KBM-7 (cell line): ENCODE measurements around the gene DARS2.
"Not testable (repeated sequence)": the region's sequence is repeated elsewhere in the genome, so short reads cannot be mapped to it uniquely, and the experiment has no call there.

Experiments used
- DNase-seq: peaks from one replicate; pipeline ENCODE4 v3.0.0-alpha.2; 2015
- in situ Hi-C: fragments of 300-500 bp; cut with MboI; formaldehyde crosslinking; loops from 2 replicates; pipeline ENCODE4 v1.14.3; 2020; ENCODE audit warnings: low sequenced_read_pairs, low pct_unique_long_range_greater_than_20kb, mixed read lengths

DARS2 gene, protein sequence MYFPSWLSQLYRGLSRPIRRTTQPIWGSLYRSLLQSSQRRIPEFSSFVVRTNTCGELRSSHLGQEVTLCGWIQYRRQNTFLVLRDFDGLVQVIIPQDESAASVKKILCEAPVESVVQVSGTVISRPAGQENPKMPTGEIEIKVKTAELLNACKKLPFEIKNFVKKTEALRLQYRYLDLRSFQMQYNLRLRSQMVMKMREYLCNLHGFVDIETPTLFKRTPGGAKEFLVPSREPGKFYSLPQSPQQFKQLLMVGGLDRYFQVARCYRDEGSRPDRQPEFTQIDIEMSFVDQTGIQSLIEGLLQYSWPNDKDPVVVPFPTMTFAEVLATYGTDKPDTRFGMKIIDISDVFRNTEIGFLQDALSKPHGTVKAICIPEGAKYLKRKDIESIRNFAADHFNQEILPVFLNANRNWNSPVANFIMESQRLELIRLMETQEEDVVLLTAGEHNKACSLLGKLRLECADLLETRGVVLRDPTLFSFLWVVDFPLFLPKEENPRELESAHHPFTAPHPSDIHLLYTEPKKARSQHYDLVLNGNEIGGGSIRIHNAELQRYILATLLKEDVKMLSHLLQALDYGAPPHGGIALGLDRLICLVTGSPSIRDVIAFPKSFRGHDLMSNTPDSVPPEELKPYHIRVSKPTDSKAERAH

DNA sequence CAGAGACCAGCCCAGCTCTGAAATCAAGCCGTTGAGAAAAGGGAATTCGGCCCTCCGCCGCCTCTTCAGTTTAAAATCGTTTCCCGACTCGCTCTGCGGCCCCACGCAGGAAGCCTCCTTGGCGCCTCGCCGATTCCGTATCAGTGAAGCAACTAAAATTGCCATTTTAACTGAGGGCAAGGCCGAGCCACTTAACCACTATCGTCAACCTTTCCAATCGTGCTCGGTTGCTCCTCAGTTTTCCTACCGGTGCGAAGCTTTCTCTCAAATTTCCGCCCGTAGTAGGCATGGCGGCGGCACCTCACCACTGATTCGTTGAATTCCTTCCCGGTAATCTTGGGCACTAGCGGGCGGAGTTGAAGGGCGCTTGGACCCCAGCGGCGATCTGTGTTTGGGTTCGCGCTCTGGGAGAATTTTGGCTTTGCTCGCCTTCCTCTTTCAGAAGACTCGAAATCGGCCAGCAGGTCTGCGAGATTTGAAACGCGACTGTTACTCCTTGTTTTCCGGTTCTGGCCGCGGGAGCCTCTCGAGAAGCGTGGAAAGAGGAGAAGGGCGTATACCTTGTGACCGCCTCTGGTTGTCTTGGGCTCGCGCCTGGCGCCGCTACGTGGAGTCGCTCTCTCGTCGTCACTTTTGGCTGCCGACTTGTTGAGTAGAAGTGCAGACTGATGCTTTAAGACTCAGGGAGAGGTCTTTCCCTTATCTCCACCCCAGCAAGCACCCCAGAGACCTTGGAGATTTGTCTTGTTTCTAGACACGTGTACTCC is at the start of gene DARS2, which contains the start of gene CENPL:
Gene DARS2 (plus strand): TSS at position 359 of the 767 bp plus-strand sequence. CDS start 557 bp downstream, outside the sequence.
Gene CENPL (minus strand): TSS at position 569 of the 767 bp plus-strand sequence. CDS start 13,584 bp downstream, outside the sequence.
- in situ Hi-C loops: no loop called here
- peak; percentile 98 for DNase-seq

DNA sequence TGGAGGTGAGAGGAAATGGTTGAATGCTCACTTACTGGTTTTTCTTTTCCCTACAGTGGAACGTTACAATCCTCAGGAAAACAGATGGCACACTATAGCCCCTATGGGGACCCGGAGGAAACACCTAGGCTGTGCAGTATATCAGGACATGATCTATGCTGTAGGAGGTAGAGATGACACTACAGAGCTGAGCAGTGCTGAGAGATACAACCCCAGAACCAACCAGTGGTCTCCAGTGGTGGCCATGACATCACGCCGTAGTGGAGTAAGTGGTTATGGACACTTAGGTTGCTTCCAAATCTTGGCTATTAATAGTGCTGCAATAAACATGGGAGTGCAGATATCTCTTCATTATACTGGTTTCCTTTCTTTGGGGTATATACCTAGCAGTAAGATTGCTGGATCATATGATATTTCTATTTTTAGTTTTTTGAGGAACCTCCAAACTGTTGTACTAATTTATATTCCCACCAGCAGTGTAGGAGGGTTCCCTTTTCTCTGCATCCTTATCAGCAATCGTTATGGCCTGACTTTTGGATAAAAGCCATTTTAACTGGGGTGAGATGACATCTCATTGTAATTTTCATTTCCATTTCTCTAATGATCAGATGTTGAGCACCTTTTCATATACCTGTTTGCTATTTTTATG is 48.8 kb upstream of the DARS2 start:
- in situ Hi-C loops: no loop called here

DNA sequence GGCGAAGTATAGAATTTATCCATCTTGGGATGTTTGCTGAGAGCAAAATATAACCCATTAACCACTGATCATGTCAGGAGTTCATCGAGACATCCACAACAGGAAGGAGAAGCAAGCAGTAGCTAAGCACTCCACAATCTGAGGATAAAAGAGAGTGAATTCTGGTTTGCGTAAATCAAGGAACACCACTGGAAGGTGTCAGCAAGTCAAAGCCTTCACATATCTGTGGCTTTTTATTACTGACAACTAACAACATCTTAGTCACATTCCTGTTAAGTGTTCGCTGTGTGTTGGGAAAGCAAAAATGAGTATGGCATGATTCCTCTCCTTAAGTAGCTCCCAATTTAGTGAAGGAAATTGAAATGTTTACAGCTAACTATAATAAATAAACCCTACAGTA is 44.5 kb upstream of the DARS2 start:
- DNase-seq: no peak
- in situ Hi-C loops: no loop called here

More for the DNA sequence above, 48.8 kb upstream of the DARS2 start:
- peak; percentile 67 for DNase-seq

- in situ Hi-C loops: no loop called here
- no peak for DNase-seq
Observed at GRCh38 chr1:173784997-173785396, 39.5 kb upstream of the DARS2 start.

DNA sequence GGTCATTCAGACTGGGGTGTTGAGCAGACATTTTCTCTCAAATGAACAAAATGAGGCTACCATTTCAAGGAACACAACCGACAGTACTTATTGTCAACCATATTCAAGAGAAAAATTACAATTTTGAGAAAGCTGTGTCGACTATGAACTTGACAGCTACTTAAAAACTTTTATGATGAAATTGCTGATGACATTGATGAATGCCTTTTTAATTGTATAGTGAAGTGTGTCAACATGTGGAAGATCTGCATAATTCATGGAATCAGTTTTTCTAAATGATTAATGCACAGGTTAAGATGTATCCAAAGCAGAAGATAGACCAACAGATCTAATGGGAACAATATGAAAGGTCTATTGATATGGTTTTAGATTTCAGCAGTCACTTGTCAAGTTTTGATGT is 34.6 kb upstream of the DARS2 start:
- no peak for DNase-seq
- in situ Hi-C loops: no loop called here

GRCh38 chr1:173798078-173798477 is 26.4 kb upstream of the DARS2 start:
- in situ Hi-C loops: no loop called here
- no peak for DNase-seq

- in situ Hi-C loops, DNase-seq: not testable (repeated sequence)
Observed at GRCh38 chr1:173799995-173800394, 24.5 kb upstream of the DARS2 start.

DNA sequence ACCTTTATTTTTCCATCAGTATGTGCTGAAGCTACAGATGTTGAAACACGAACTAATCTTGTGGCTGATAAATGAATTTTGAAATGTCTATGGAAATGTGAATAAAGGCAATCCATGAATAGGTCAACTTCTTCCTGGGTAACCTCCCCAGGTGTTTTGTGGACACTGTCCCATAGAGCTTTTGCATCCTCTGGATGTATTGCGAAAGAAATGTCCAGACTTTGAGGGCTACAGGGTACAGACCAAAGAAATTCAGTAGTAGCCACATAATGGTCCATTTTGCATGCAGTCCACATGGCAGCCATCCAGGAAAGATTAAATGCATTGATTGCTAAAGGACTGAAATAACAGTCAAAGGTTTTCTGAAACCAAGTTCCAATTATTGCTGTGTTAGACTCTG is 21.5 kb upstream of the DARS2 start:
- DNase-seq: no peak
- in situ Hi-C loops: no loop called here

- in situ Hi-C loops, DNase-seq: not testable (repeated sequence)
Observed at GRCh38 chr1:173813654-173814053, 10.8 kb upstream of the DARS2 start.

DNA sequence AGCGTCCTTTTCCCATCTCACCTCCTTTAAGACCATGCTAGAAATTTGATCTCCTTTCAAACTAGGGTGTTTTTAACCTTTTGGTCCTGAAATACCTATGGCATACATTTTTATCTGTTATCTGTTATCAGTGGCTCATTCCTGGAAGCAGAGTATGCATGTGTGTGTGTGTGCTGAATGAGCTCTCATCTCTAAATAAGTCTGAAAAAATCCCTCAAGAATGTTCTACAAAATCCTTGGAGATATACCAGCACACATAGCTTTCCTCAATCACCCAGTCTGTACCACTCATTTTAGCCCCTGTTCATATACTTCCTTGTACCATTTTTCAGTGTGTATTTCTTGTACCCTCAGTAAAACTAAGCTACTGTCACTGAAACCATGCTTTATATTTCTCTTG is 6.0 kb upstream of the DARS2 start:
- in situ Hi-C loops: no loop called here

DNA sequence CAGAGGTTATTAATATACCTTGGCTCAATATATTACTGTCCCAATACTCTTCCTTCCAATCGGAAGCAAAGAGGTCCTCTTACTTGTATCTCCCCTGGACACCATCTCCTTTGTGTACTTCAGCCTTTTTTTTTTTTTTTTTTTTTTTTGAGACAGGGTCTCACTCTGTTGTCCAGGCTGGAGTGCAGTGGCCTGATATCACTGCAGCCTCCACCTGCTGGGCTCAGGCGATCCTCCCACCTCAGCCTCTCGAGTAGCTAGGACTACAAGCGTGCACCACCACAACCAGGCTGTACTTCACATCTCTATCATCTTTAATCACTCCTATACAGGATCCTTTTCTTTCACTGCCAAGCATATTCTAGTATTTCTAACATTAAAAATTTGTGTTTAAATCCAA is 2.8 kb upstream of the DARS2 start:
- in situ Hi-C loops: no loop called here
- no peak for DNase-seq

More for the DNA sequence above, 6.0 kb upstream of the DARS2 start:
- no peak for DNase-seq

DNA sequence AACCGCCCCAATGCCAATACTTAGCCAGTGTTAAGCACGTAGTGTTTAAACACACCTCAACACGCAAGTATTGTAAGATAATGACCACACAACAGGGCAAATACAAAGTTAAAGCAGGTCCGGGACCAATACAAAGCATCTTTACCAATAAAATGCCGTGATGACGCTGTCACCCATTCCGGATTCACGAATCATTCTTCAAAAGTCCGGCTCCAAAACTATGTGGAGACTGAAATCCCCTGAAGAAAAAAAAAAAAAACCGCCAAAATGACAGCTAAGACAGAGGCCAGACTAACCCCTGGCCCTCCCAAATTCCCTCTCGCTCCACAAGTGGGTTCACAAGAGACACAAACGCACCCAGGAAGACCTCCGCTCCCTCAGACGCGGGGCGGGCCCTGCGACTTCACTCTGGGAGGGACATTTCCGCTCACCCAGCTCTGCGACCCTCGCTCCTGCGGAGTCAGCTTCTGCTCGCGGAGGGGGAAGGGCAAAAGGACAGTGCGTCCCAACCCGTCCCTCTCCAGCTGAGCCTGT is 625 bp upstream of the DARS2 start:
- no peak for DNase-seq
- in situ Hi-C loops: no loop called here

- DNase-seq: no peak
- in situ Hi-C loops: no loop called here
Observed at GRCh38 chr1:173827611-173828010, 3.1 kb downstream of the DARS2 start.

DNA sequence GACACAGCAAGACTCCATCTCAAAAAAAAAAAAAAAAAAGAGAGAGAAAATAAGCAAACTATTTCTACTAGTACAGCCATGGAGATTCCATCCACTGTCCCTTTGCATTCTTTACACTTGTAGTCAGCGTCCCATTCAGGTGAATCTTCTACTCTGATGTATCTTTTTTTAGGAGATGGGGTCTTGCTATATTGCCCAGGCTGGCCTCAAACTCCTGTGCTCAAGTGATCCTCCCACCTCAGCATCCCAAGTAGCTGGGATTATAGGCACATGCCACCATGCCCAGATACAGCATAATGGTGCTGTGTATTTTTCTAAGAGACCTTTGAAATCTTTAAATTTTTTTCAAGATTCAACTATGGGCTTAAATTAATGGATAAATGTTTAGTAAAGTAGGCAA is 8.3 kb downstream of the DARS2 start:
- in situ Hi-C loops: no loop called here
- DNase-seq: no peak

- in situ Hi-C loops: no loop called here
- DNase-seq: no peak
Observed at GRCh38 chr1:173852105-173852504, 27.6 kb downstream of the DARS2 start.

DNA sequence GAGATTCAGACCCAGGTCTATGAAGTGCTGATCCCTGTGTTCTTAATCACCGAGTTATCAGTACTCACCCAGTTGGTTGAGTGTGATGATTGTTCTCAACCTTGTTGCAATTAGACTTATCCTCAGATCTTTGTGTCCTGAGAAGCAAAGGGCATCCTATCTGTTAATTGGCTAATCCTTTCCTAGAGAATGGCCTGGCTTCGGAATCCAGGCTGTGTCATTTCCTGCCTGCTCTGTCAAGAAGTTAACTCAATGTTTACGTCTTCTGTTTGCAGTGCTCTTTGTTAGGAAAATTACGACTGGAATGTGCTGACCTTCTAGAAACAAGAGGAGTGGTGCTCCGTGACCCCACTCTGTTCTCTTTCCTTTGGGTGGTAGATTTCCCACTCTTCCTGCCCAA is 28.6 kb downstream of the DARS2 start:
- in situ Hi-C loops: no loop called here
- no peak for DNase-seq

GRCh38 chr1:173856014-173856413 is 31.5 kb downstream of the DARS2 start:
- in situ Hi-C loops: no loop called here
- DNase-seq: no peak

- DNase-seq: no peak
- in situ Hi-C loops: no loop called here
Observed at GRCh38 chr1:173856903-173857302, 32.4 kb downstream of the DARS2 start.

DNA sequence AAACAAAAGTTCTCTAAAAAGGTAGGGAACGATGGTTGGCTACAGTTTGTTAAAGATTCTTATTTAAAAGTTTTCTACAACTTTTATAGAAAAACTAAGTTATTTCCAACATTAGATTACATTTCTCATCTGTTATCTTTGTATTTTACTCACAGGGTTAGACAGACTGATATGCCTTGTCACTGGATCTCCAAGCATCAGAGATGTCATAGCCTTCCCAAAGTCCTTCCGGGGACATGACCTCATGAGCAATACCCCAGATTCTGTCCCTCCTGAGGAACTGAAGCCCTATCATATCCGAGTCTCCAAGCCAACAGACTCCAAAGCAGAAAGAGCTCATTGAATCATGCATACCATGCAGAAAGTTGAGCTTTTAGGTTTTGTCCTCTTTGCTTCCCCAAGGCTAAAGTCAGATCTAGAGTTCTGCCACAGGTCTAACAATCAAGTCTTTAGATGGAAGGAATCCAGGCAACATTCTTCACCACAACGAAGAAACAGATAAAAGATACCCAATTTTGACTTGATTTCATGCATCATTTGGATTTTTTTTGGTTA is 33.0 kb downstream of the DARS2 start:
- no peak for DNase-seq
- in situ Hi-C loops: no loop called here
